ENCODE data around the gene PNPLA7. TPM values are rescaled to one million over a fixed set of nuclear protein-coding genes. Genes with fewer than 3 reads are reported as not detected.

Gene PNPLA7
- total RNA-seq, 1 donor from 2014 or later: 16.2 TPM

GRCh38 chr9:137493364-137494103, 56.7 kb downstream of the PNPLA7 start:
- H3K4me1 ChIP-seq: no peaks in the 10 kb centered on the region
- no peak overlapping the region for H3K27ac ChIP-seq
- no peak for DNase-seq (ENCODE audit: extremely low spot score in 2 of 2)
- TF ChIP-seq POLR2A (IDR thresholded peaks at IDR 0.05) (no peak), CTCF (IDR thresholded peaks at IDR 0.05) (no peak), POLR2AphosphoS5 (IDR thresholded peaks at IDR 0.05; ENCODE audit: insufficient read depth in 1 of 2, low read depth in 1 of 2) (no peak)
- H3K36me3 ChIP-seq: no peaks in the 10 kb centered on the region
- H3K9me3 ChIP-seq: no peaks in the 10 kb centered on the region
- no peaks in the 10 kb centered on the region for H3K27me3 ChIP-seq
- H3K4me3 ChIP-seq: no peak overlapping the region
- intact Hi-C loops (cut with DNase I): no loop called here

- no peak for TF ChIP-seq POLR2AphosphoS5 (IDR thresholded peaks at IDR 0.05; ENCODE audit: insufficient read depth in 1 of 2, low read depth in 1 of 2)
- no peak for TF ChIP-seq POLR2A (IDR thresholded peaks at IDR 0.05)
- TF ChIP-seq CTCF (IDR thresholded peaks at IDR 0.05): no peak
- H3K4me1 ChIP-seq: no peaks in the 10 kb centered on the region
- no peak for DNase-seq (ENCODE audit: extremely low spot score in 2 of 2)
- intact Hi-C loops (cut with DNase I): no loop called here
- no peak overlapping the region for H3K27ac ChIP-seq
- no peaks in the 10 kb centered on the region for H3K27me3 ChIP-seq
- no peak overlapping the region for H3K4me3 ChIP-seq
- H3K36me3 ChIP-seq: no peaks in the 10 kb centered on the region
- no peaks in the 10 kb centered on the region for H3K9me3 ChIP-seq
Observed at GRCh38 chr9:137492464-137493363, 57.5 kb downstream of the PNPLA7 start.

- H3K4me1 ChIP-seq: no peaks in the 10 kb centered on the region
- no peak for DNase-seq (ENCODE audit: extremely low spot score in 2 of 2)
- no peaks in the 10 kb centered on the region for H3K9me3 ChIP-seq
- H3K36me3 ChIP-seq: no peaks in the 10 kb centered on the region
- H3K4me3 ChIP-seq: no peak overlapping the region
- TF ChIP-seq CTCF (IDR thresholded peaks at IDR 0.05) (no peak), POLR2AphosphoS5 (IDR thresholded peaks at IDR 0.05; ENCODE audit: insufficient read depth in 1 of 2, low read depth in 1 of 2) (no peak), POLR2A (IDR thresholded peaks at IDR 0.05) (no peak)
- intact Hi-C loops (cut with DNase I): no loop called here
- H3K27me3 ChIP-seq: no peaks in the 10 kb centered on the region
- no peak overlapping the region for H3K27ac ChIP-seq
Observed at GRCh38 chr9:137491735-137492432, 58.3 kb downstream of the PNPLA7 start.

- no peak for DNase-seq (ENCODE audit: extremely low spot score in 2 of 2)
- no peak for TF ChIP-seq POLR2AphosphoS5 (IDR thresholded peaks at IDR 0.05; ENCODE audit: insufficient read depth in 1 of 2, low read depth in 1 of 2)
- no peak for TF ChIP-seq CTCF (IDR thresholded peaks at IDR 0.05)
- TF ChIP-seq POLR2A (IDR thresholded peaks at IDR 0.05): no peak
- Histone ChIP-seq H3K27me3 (no peaks in the 10 kb centered on the region), H3K27ac (no peak overlapping the region), H3K4me3 (no peak overlapping the region), H3K4me1 (no peaks in the 10 kb centered on the region), H3K9me3 (no peaks in the 10 kb centered on the region), H3K36me3 (no peaks in the 10 kb centered on the region)
- intact Hi-C loops (cut with DNase I): no loop called here
Observed at GRCh38 chr9:137490532-137491186, 59.5 kb downstream of the PNPLA7 start.
